Keratinocyte (primary cell): ENCODE data around the gene PEMT. TPM values are rescaled to one million over a fixed set of nuclear protein-coding genes. Genes with fewer than 3 reads are reported as not detected.

ENCODE experiments used
- DNase-seq: peaks from one replicate; pipeline ENCODE4 v3.0.0-alpha.2; 2011; ENCODE audit warnings: low read depth, missing footprints, low spot score
- FAIRE-seq: peaks from 2 replicates; lab custom pipeline; 2011; peaks lifted over from hg19 to GRCh38; lab: Jason Lieb, UNC
- H2AFZ ChIP-seq: 2 replicates; pipeline ENCODE4 v1.6.0; 2012; ENCODE audit warnings: low read length, control low read depth, inconsistent platforms; ENCODE audit not compliant: control insufficient read depth
- H3K27ac ChIP-seq: 2 replicates; pipeline ENCODE4 v1.5.1; 2011; ENCODE audit warnings: low read length; ENCODE audit not compliant: control insufficient read depth, insufficient read depth
- H3K27me3 ChIP-seq: 3 replicates; pipeline ENCODE4 v1.6.0; 2011; ENCODE audit warnings: low read length; ENCODE audit not compliant: control insufficient read depth, insufficient read depth; ENCODE audit errors: extremely low read depth
- H3K36me3 ChIP-seq, 2 experiments: 2 replicates in 1 of 2; 3 replicates in 1 of 2; pipeline ENCODE4 v1.5.1; 2011; ENCODE audit warnings: low read length in 2 of 2, mild to moderate bottlenecking in 1 of 2; ENCODE audit not compliant: control insufficient read depth in 2 of 2, insufficient read depth in 2 of 2; ENCODE audit errors: extremely low read depth in 1 of 2
- H3K4me1 ChIP-seq: 3 replicates; pipeline ENCODE4 v1.5.1; 2011; ENCODE audit warnings: low read length; ENCODE audit not compliant: control insufficient read depth, insufficient read depth; ENCODE audit errors: extremely low read depth
- H3K4me2 ChIP-seq: 3 replicates; pipeline ENCODE4 v1.6.0; 2011; ENCODE audit warnings: low read depth, low read length; ENCODE audit not compliant: control insufficient read depth, insufficient read depth; ENCODE audit errors: extremely low read depth
- H3K4me3 ChIP-seq, 3 experiments: fragments of 200-600 bp in 1 of 3; sonication (generic) in 1 of 3; 2 replicates in 2 of 3; 3 replicates in 1 of 3; pipeline ENCODE4 v1.5.1; 2011 to 2016; ENCODE audit warnings: low read length in 3 of 3, mild to moderate bottlenecking in 3 of 3, control low read depth in 2 of 3, inconsistent platforms in 1 of 3, low read depth in 1 of 3, mixed read lengths in 1 of 3, mixed run types in 1 of 3, moderate library complexity in 1 of 3; ENCODE audit not compliant: control insufficient read depth in 2 of 3, insufficient read depth in 2 of 3; ENCODE audit errors: extremely low read depth in 1 of 3
- H3K79me2 ChIP-seq: 2 replicates; pipeline ENCODE4 v1.6.0; 2012; ENCODE audit warnings: low read length; ENCODE audit not compliant: control insufficient read depth, insufficient read depth
- H3K9ac ChIP-seq: 3 replicates; pipeline ENCODE4 v1.6.0; 2011; ENCODE audit warnings: low read length; ENCODE audit not compliant: control insufficient read depth, insufficient read depth; ENCODE audit errors: extremely low read depth
- H3K9me1 ChIP-seq: 3 replicates; pipeline ENCODE4 v1.6.0; 2011; ENCODE audit warnings: low read length; ENCODE audit not compliant: control insufficient read depth, insufficient read depth; ENCODE audit errors: extremely low read depth
- H3K9me3 ChIP-seq: 2 replicates; pipeline ENCODE4 v1.5.1; 2012; ENCODE audit warnings: low read depth, low read length; ENCODE audit not compliant: control insufficient read depth
- H4K20me1 ChIP-seq: 3 replicates; pipeline ENCODE4 v1.6.0; 2011; ENCODE audit warnings: low read length; ENCODE audit not compliant: control insufficient read depth, insufficient read depth; ENCODE audit errors: extremely low read depth
- EZH2 ChIP-seq: IDR thresholded peaks from one replicate; pipeline ENCODE4 v1.6.1; 2012; ENCODE audit warnings: inconsistent platforms, mild to moderate bottlenecking, low read length, moderate library complexity
- dilution Hi-C: fragments of 300-500 bp; cut with MboI; formaldehyde crosslinking; loops from one replicate; pipeline ENCODE4 v1.7.0; 2020; ENCODE audit warnings: low sequenced_read_pairs; ENCODE audit not compliant: extremely low pct_ligation_motif_present
- polyA plus RNA-seq, 5 experiments: library from polyadenylated mRNA; depleted of rRNA in 3 of 5; stranded (reverse) in 3 of 5; stranded (forward) in 1 of 5; unstranded in 1 of 5; fragments of >200 nt; gene quantifications; 1 replicate in 1 of 5; 2 replicates in 3 of 5; 3 replicates in 1 of 5; pipeline versions ENCODE4 v1.2.1 to v1.2.3, GENCODE V29; 2011 to 2012; ENCODE audit warnings: missing spikeins in 2 of 5, low read depth in 1 of 5, low replicate concordance in 1 of 5
- TF ChIP-seq, protein P1 (sequence below), 3 experiments: IDR thresholded peaks in 1 of 3; conservative IDR thresholded peaks in 1 of 3; optimal IDR thresholded peaks in 1 of 3; 2 replicates in 2 of 3; 3 replicates in 1 of 3; pipeline versions ENCODE3 to v1.5.1; 2011; ENCODE audit warnings: low read length in 3 of 3, mild to moderate bottlenecking in 3 of 3, moderate library complexity in 2 of 3, control low read depth in 1 of 3, inconsistent platforms in 1 of 3; ENCODE audit not compliant: insufficient read depth in 2 of 3; ENCODE audit errors: extremely low read depth in 1 of 3

The PEMT gene
- polyA plus RNA-seq, 1 donor (not counting 4 experiments of a cell fraction or from before 2014, with no cell fraction given): 17.7 TPM

DNA sequence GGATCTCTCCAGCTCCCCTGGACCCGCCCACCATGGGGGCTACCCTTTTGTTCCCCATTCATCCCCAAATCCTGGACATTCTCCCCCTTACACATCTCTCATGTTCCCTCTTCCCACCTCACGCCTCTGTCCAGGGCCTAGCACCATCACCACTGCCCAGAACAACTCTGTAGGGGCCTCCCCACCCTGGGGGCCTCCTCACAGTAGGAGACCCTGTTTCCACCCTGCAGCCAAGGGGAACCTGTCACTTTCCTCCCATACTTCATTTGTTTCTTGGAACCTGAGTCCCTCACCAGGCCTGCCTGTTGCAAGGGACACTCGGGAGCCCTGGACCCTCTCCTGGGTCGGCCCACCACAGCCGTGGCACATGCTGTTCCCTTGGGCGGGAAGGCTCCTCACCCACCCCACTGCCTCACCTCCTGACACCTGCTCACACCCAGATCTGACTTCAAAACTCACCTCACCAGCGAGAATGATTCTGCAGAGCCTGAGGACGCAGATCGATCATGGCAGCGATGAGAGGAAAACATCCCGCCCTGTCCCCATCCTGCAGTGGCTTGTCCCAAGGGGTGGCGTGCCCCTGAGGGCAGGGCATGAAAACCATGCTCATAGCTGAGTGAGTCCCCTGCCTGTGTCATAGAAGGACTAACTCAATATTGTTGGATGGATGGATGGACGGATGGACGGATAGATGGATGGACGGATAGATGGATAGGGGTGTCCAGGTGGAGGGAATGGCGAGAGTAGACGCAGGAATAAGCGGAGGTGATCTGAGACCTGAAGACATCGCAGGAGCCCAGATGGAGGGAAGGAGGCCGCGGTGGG is 88.6 kb downstream of the PEMT start:
- Histone ChIP-seq H3K4me2 (no peak overlapping the region), H3K27me3 (peaks cover 52% of the 10 kb centered on the region)

DNA sequence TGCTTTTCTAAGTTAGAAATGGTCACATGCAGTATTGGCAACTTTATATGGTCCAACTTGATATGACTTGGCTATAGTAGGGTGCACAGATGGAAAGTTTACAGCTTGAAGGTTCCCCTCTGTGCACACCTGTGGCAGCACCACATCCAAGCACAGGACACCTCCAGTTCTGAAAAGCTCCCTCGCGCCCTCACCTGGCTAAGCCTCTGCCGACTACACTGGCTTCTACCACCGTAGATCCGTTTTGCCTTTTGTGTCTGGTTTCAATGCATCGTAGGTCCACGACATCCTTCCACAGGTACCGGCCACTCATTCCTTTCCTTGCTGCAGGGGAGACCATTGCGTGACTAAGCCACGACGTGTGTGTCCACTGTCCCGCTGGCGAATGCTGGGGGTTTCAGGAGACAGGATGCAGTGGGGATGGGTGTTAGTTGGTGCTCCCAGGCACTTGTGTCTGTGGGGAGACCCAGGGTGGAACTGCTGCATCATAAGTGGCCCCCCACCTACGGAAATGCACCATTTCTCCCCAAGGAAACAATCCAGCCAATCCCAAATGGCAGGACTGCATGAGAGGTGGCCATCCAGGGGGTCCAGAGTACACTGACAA is 90.4 kb downstream of the PEMT start:
- Histone ChIP-seq H2AFZ (no peak overlapping the region), H3K36me3 (no peaks in the 10 kb centered on the region), H3K9me3 (no peaks in the 10 kb centered on the region), H3K9ac (no peak overlapping the region), H3K9me1 (no peaks in the 10 kb centered on the region), H3K4me1 (peaks cover under 1% of the 10 kb centered on the region), H3K4me3 (no peak overlapping the region), H3K27ac (no peak overlapping the region), H4K20me1 (peaks cover 7% of the 10 kb centered on the region), H3K79me2 (no peaks in the 10 kb centered on the region), H3K27me3 (peaks cover 52% of the 10 kb centered on the region), H3K4me2 (no peak overlapping the region)
- FAIRE-seq: no peak
- no peak for TF ChIP-seq EZH2
- TF ChIP-seq, protein P1, sequence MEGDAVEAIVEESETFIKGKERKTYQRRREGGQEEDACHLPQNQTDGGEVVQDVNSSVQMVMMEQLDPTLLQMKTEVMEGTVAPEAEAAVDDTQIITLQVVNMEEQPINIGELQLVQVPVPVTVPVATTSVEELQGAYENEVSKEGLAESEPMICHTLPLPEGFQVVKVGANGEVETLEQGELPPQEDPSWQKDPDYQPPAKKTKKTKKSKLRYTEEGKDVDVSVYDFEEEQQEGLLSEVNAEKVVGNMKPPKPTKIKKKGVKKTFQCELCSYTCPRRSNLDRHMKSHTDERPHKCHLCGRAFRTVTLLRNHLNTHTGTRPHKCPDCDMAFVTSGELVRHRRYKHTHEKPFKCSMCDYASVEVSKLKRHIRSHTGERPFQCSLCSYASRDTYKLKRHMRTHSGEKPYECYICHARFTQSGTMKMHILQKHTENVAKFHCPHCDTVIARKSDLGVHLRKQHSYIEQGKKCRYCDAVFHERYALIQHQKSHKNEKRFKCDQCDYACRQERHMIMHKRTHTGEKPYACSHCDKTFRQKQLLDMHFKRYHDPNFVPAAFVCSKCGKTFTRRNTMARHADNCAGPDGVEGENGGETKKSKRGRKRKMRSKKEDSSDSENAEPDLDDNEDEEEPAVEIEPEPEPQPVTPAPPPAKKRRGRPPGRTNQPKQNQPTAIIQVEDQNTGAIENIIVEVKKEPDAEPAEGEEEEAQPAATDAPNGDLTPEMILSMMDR (optimal IDR thresholded peaks at IDR 0.05 in 1 of 3, IDR thresholded peaks at IDR 0.05 in 1 of 3, conservative IDR thresholded peaks at IDR 0.05 in 1 of 3; ENCODE audit: extremely low read depth in 1 of 3, insufficient read depth in 2 of 3, low read length in 3 of 3): peak in 2 of 3 experiments; percentile 53 to 74
- dilution Hi-C loops: no loop called here
- no peak for DNase-seq

More for the DNA sequence above, 88.6 kb downstream of the PEMT start:
- Histone ChIP-seq H3K36me3 (no peaks in the 10 kb centered on the region), H3K4me1 (no peaks in the 10 kb centered on the region), H3K9me1 (no peaks in the 10 kb centered on the region), H4K20me1 (peaks cover 7% of the 10 kb centered on the region), H3K4me3 (no peak overlapping the region), H2AFZ (no peak overlapping the region), H3K9ac (no peak overlapping the region), H3K9me3 (no peaks in the 10 kb centered on the region), H3K79me2 (no peaks in the 10 kb centered on the region), H3K27ac (no peak overlapping the region)
- DNase-seq (no peak), FAIRE-seq (no peak)
- dilution Hi-C loops: no loop called here
- TF ChIP-seq, protein P1 (optimal IDR thresholded peaks at IDR 0.05 in 1 of 3, IDR thresholded peaks at IDR 0.05 in 1 of 3, conservative IDR thresholded peaks at IDR 0.05 in 1 of 3; ENCODE audit: extremely low read depth in 1 of 3, insufficient read depth in 2 of 3, low read length in 3 of 3): no peak
- no peak for TF ChIP-seq EZH2
